GM18499 (cell line): Measurements from ENCODE around the gene SLC6A20.

Source experiments
- ATAC-seq: cut with Tn5 transposase; IDR thresholded peaks from one replicate; pipeline ENCODE4 v1.9.1; 2021; ENCODE audit warnings: moderate number of reproducible peaks; ENCODE audit not compliant: insufficient read depth, unreplicated experiment

The SLC6A20 gene

DNA sequence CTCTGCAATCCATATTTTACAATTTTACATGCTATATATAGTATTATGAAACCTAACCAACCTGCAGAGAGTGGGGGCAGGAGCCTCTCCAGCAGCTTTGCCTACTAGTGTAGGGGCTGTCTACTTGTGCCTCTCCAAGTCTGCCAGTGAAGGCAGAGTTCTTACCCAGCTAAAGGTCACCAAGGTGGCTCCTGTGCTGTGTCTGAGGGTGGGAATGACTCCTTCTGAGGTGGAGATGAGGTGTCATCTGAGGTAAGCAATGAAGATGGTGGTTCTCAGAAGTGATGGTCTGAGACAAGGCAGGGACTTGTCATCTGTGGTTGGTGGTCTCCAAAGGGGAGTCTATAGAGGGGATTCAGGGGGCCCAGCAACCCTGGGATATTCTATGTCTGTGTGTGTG lies 59.6 kb downstream of the SLC6A20 start:
- ATAC-seq = no peak

DNA sequence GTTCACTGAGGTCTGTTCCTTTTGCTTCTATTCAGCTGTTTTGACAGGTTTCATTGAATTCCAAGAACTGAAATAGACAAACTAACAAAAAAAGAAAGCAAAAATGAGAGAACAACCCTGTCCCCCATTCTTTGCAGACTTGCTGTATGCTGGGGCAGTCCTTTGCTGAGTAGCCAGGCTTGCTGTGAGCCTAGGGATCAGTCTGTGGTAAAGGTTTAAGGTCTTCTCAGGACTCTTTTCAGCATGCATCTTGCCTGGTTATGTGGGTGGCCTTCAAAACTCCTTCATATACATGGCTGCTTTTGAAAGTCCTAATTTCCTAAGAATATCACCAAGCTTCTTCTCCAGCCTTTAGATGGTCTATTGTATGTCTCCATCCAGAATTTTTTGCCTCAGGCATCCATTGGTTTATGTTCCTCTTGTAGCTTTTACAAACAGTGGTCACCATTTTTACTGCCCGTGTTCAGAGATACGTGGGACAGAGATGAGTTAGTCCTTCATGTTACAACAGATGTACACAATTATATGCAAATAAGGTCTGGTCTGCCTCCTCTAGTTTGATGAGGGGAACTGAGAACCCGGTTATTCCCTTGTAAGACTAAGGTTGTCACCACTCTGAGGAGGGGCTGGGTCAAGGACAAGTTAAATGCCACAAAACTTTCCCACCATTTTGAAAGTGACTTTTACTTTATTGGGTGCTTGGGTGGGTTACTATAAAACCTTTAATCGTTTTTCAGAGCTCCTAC lies 65.8 kb downstream of the SLC6A20 start:
- no peak for ATAC-seq

DNA sequence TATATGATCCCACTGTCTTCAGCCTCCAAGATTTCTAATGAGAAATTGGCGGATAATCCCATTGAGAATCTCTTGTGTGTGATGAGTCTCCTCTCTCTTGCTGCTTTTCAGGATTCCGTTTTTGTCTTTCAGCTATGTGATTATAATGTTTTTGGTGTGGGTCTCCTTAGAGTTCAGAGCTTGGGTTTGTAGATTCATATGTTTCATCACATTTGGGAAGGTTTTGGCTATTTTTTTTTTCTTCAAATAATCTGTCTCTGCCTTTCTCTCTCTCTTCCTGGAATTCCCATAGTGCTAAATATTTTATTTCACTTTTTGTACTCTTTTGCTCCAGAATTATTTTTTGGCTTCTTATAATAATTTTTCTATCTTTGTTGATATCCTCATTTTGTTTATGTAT lies 66.7 kb downstream of the SLC6A20 start:
- no peak for ATAC-seq

DNA sequence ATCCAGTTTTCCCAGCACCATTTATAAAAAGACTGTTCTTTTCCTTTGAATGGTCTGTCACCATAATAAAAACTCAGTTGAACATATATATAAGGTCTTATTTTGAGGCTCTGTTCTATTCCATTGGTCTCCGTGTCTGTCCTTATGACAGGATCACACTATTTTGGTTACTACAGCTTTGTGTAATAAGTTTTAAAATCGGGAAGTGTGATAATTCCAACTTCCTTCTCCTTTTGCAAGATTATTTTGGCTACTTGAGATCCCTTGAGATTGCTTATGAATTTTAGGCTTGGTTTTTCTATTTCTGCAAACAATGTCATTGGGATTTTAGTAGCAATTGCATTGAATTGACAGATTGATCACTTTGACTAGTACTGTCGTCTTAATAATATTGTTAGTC lies 71.4 kb downstream of the SLC6A20 start:
- ATAC-seq = no peak

DNA sequence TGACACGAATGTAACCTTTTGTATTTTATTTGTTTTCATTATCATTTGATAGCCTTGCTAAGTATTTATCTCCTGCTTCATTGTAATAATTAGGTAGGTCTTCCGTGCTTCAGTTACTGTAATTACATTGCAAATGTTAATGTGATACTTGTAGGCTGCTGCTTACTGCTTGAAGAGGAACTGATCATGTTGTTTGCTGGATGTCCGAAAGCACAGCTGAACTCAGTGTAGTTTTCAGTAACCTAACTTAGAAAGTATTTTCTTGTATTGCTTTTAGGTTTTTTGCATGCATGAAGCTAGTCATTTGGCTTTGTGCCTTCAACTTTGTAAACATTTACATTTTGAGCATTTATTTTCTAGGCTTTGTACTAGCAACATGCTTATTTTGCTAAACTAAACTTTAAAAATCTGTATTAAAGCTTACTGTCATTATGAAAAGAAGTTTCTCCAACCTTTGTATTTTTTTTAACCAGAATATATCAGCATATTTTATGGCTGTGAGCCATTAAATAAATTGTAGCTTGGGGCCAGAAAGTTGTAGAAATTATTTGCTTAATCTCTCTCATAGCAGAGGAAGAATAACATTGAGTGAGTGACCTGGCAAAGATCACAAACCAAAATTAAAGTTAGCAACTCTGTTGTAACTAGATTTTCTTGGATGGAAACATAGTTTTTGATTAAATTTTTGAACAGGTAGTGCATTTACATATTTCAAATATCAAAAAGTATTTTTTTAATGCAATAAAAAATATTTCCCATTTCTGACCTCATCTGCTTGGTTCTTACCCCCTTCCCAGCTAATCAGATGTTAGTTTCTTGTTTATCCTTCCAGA lies 76.5 kb downstream of the SLC6A20 start:
- no peak for ATAC-seq

DNA sequence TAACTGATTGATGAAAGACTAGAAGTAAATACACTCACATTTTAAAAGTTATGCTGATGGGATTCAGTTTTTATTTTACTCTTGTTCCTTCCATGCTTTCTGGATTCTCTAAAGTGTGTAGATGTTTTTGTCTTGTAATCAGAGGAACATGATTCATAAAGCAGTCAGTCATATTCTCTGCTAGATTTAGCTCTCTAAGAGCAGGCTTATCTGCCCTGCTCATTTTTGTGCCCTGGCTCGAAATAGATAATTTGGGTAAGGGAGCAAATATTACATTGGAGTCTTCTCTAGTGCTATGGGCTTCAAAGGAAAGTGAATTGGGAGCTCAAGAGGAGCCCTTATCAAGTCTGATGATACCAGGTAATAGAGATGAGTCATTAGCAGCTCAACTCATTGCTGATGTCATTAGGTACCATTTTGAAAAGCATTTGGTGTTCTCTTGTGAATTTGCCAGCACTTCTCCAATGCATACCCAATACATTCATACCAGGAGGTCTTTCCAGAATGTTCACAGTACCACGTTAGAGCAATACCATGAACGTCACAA lies 79.5 kb downstream of the SLC6A20 start:
- no peak for ATAC-seq

DNA sequence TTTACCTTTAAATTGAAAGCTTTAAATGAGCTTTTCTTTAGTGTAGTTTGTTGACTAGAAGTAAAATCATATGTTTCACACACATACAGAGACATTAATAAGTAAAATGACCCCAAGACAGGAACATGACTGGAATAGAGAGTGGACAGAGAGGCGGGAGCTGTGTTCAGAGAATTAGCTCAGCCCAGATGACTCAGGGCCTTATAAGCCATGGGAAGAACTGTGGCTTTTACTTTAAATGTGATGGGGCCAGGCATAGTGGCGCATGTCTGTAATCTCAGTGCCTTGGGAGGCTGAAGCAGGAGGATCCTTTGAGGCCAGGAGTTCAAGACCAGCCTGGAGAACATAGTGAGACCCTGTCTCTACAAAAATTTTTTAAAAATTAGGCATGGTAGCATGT lies 80.4 kb downstream of the SLC6A20 start:
- no peak for ATAC-seq

DNA sequence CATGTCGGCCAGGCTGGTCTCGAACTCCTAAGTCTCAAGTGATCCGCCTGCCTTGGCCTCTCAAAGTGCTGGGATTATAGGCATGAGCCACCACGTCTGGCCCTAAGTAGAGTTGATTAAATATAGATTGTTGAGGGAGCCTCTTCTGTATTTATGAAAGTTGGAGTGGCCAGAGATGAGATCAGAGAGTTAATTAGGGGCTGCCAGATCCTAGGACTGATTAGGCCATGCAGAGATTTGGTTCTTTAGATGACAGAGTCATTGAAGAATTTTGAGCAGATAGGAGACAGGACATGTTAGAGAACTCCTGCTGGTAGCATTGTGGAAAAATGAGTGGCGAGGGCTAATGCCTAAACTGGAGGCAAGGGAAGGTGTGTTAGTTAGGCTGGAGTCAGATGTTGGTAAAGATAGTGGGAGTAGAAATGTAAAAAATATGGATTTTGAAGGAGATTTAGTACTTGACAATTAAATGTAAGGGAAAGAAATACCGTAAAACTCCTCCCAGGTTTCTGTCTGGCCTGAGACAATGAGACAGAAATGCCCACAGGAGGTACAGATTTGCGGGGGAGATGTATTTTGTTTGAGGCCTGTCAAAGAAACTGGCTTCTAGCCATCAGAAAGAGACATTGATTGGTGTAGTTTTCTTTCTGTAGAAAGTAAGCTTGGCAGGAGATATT lies 83.8 kb downstream of the SLC6A20 start:
- ATAC-seq = no peak

DNA sequence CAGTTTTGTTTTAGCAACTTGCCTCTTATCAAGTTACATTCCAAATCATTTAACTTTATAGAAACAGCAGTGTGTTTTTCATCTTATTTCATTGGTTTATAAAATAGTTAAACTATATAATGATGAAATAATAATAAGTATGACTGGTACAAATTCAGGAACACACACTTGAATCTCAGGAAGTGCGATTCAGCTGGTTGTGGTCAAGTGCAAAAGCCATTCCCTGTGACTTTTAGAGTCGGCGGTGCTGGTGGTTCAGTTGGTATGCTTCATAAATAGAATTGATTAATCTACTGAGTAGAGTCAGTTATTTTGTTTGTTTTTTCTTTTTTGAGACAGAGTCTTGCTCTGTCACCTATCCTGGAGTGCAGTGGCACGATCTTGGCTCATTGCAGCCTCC lies 84.4 kb downstream of the SLC6A20 start:
- ATAC-seq = no peak

DNA sequence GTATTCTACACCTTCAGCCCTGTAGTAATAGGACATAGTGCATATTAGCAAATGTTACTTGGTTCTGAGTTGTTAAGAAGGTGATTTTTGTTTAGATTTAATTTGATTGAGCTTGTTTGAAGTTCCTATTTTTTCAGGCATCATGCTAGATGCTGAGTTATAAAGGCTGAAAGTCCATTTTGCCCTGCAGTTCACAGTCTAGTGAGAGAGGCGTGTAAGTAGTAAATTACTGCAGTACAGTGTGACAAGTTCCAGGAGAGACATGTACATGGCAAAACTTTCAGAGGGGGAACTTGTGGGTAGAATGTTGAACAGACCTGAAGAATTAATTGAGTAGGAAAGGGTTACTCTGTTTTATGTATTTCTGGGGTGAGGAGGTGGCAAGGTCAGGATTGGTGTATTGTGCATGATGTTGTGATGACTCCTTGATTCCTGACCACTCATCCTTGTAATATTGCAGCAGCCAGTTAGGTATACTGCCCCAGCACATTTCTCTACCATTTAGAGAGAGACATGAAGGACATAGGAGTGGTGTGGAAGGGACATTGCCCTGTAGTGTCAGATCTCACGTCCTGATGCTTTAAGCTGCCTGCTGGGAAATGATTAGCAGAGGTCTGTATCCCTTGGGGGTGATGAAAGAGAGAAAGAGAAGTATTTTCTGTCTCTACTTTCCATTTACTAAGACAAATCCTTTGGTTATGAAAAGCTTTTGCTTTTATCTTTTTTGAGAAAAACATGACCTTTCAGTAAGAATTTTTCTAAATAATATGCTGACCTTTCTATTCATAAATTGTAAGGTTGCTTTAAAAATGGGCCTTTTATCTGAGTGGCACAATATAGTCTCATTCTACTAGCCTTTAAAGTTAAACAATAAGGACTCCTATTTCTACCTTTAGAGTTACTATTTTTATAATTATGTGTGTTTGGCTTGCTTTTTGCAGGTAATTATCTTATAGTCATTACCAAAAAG lies 90.2 kb downstream of the SLC6A20 start:
- no peak for ATAC-seq
